Measurements from ENCODE around the gene MAD2L2.

MAD2L2 gene

GRCh38 chr1:11681071-11681771 is at the start of gene MAD2L2:
TSS of gene MAD2L2 (minus strand) at chr1:11681148. CDS start at chr1:11680601, 547 bp downstream.
- DNase-seq, result no peak

- DNase-seq, result no peak
These were observed 49.5 kb upstream of the MAD2L2 start for GRCh38 chr1:11730429-11730891.

GRCh38 chr1:11729498-11730428 is 48.8 kb upstream of the MAD2L2 start:
- no peak for DNase-seq

- DNase-seq, result no peak
These were observed 48.2 kb upstream of the MAD2L2 start for GRCh38 chr1:11729155-11729497.

GRCh38 chr1:11728126-11728806 is 47.3 kb upstream of the MAD2L2 start:
- no peak for DNase-seq

GRCh38 chr1:11727119-11727518 is 46.2 kb upstream of the MAD2L2 start:
- DNase-seq, result no peak

GRCh38 chr1:11725616-11726015 is 44.7 kb upstream of the MAD2L2 start:
- DNase-seq, result no peak

- DNase-seq, result no peak
These were observed 41.6 kb upstream of the MAD2L2 start for GRCh38 chr1:11722538-11722937.

- DNase-seq, result no peak
These were observed 40.4 kb upstream of the MAD2L2 start for GRCh38 chr1:11721311-11721710.

- no peak for DNase-seq
These were observed 39.6 kb upstream of the MAD2L2 start for GRCh38 chr1:11720525-11720924.

- no peak for DNase-seq
These were observed 39.1 kb upstream of the MAD2L2 start for GRCh38 chr1:11720033-11720376.

GRCh38 chr1:11719313-11720032 is 38.5 kb upstream of the MAD2L2 start:
- no peak for DNase-seq

GRCh38 chr1:11714831-11715575 is 34.1 kb upstream of the MAD2L2 start:
- no peak for DNase-seq

GRCh38 chr1:11713095-11713494 is 32.1 kb upstream of the MAD2L2 start:
- DNase-seq, result no peak

- no peak for DNase-seq
These were observed 31.3 kb upstream of the MAD2L2 start for GRCh38 chr1:11712285-11712684.

GRCh38 chr1:11711490-11711889 is 30.5 kb upstream of the MAD2L2 start:
- no peak for DNase-seq

GRCh38 chr1:11708554-11709350 is 27.8 kb upstream of the MAD2L2 start:
- no peak for DNase-seq

GRCh38 chr1:11707621-11708276 is 26.8 kb upstream of the MAD2L2 start:
- DNase-seq, result no peak

GRCh38 chr1:11706292-11706691 is 25.3 kb upstream of the MAD2L2 start:
- DNase-seq, result no peak

GRCh38 chr1:11705596-11705995 is 24.6 kb upstream of the MAD2L2 start:
- no peak for DNase-seq

Measured in cortex of kidney (tissue), 1 donor.